GM21786 (cell line): ENCODE measurements around the gene TUBA3D.
"Not testable (repeated sequence)": the region's sequence is repeated elsewhere in the genome, so short reads cannot be mapped to it uniquely, and the experiment has no call there.

Source experiments
- ATAC-seq: cut with Tn5 transposase; IDR thresholded peaks from one replicate; pipeline ENCODE4 v1.9.1; 2021; ENCODE audit not compliant: unreplicated experiment

TUBA3D gene

GRCh38 chr2:131514408-131515166 is 38.7 kb downstream of the TUBA3D start:
- ATAC-seq: peak; percentile 76

GRCh38 chr2:131515235-131515634 is 39.3 kb downstream of the TUBA3D start:
- not testable (repeated sequence) for ATAC-seq

- no peak for ATAC-seq
Observed at GRCh38 chr2:131516011-131516410, 40.1 kb downstream of the TUBA3D start.

GRCh38 chr2:131516621-131517020 is 40.7 kb downstream of the TUBA3D start:
- ATAC-seq: not testable (repeated sequence)

- ATAC-seq: no peak
Observed at GRCh38 chr2:131517106-131517831, 41.4 kb downstream of the TUBA3D start.

- not testable (repeated sequence) for ATAC-seq
Observed at GRCh38 chr2:131517856-131518255, 41.9 kb downstream of the TUBA3D start.

- not testable (repeated sequence) for ATAC-seq
Observed at GRCh38 chr2:131518531-131518930, 42.6 kb downstream of the TUBA3D start.

- no peak for ATAC-seq
Observed at GRCh38 chr2:131519466-131519865, 43.5 kb downstream of the TUBA3D start.

GRCh38 chr2:131519871-131520470 is 44.1 kb downstream of the TUBA3D start:
- not testable (repeated sequence) for ATAC-seq

- no peak for ATAC-seq
Observed at GRCh38 chr2:131520526-131520925, 44.6 kb downstream of the TUBA3D start.

- ATAC-seq: not testable (repeated sequence)
Observed at GRCh38 chr2:131521524-131521923, 45.6 kb downstream of the TUBA3D start.

- no peak for ATAC-seq
Observed at GRCh38 chr2:131521961-131522781, 46.3 kb downstream of the TUBA3D start.

GRCh38 chr2:131525256-131525655 is 49.3 kb downstream of the TUBA3D start:
- ATAC-seq: not testable (repeated sequence)

- peak; percentile 76 for ATAC-seq
Observed at GRCh38 chr2:131527131-131528001, 51.4 kb downstream of the TUBA3D start, which contains the start of gene CCDC74A. CCDC74A (plus strand) TSS chr2:131527888; CDS start chr2:131527971, 83 bp downstream.

- peak; percentile 73 for ATAC-seq
Observed at GRCh38 chr2:131528981-131529863, 53.3 kb downstream of the TUBA3D start.

- not testable (repeated sequence) for ATAC-seq
Observed at GRCh38 chr2:131529864-131530445, 54.0 kb downstream of the TUBA3D start.

- not testable (repeated sequence) for ATAC-seq
Observed at GRCh38 chr2:131530626-131531344, 54.9 kb downstream of the TUBA3D start.
